ENCODE data around the gene RYR1. TPM values are rescaled to one million over a fixed set of nuclear protein-coding genes. Genes with fewer than 3 reads are reported as not detected.

The RYR1 gene
- total and polyA plus RNA-seq, 8 donors, result 1.5 to 5.8 (median 3.6) TPM

GRCh38 chr19:38429055-38429810 lies 4.3 kb upstream of the RYR1 start:
- no peak for ATAC-seq
- Histone ChIP-seq H3K36me3 (no peaks in the 10 kb centered on the region), H3K27me3 (peaks cover 12 to 50% of the 10 kb centered on the region in 2 donors), H3K27ac (no peak overlapping the region), H3K4me1 (peaks cover 0 to 21% of the 10 kb centered on the region in 2 donors), H3K9me3 (no peaks in the 10 kb centered on the region), H3K4me3 (no peak overlapping the region)
- DNase-seq, result no peak
- intact Hi-C loops (cut with DNase I), result no loop called here
- TF ChIP-seq CTCF (IDR thresholded peaks at IDR 0.05), result no peak

GRCh38 chr19:38429811-38430156 lies 3.7 kb upstream of the RYR1 start:
- Histone ChIP-seq H3K36me3 (no peaks in the 10 kb centered on the region), H3K4me3 (no peak overlapping the region), H3K27ac (no peak overlapping the region), H3K27me3 (peaks cover 12 to 55% of the 10 kb centered on the region in 2 donors), H3K9me3 (no peaks in the 10 kb centered on the region), H3K4me1 (peaks cover 0 to 18% of the 10 kb centered on the region in 2 donors)
- TF ChIP-seq CTCF (IDR thresholded peaks at IDR 0.05), result no peak
- intact Hi-C loops (cut with DNase I), result no loop called here
- no peak for ATAC-seq
- DNase-seq, result no peak

GRCh38 chr19:38430931-38431330 lies 2.6 kb upstream of the RYR1 start:
- TF ChIP-seq CTCF (IDR thresholded peaks at IDR 0.05), result no peak
- H3K9me3 ChIP-seq, result no peaks in the 10 kb centered on the region

GRCh38 chr19:38434549-38435051 lies 1.1 kb downstream of the RYR1 start:
- ATAC-seq, result no peak

More at GRCh38 chr19:38430931-38431330, 2.6 kb upstream of the RYR1 start:
- Histone ChIP-seq H3K36me3 (no peaks in the 10 kb centered on the region), H3K27ac (no peak overlapping the region), H3K4me1 (peaks cover 0 to 18% of the 10 kb centered on the region in 2 donors), H3K4me3 (no peak overlapping the region), H3K27me3 (peaks cover 12 to 56% of the 10 kb centered on the region in 2 donors)
- ATAC-seq (no peak), DNase-seq (no peak)
- intact Hi-C loops (cut with DNase I), result no loop called here

More at GRCh38 chr19:38434549-38435051, 1.1 kb downstream of the RYR1 start:
- peaks cover 12 to 68% of the 10 kb centered on the region in 2 donors for H3K27me3 ChIP-seq
- intact Hi-C loops (cut with DNase I), result no loop called here
- H3K4me1 ChIP-seq, result peaks cover 0 to 11% of the 10 kb centered on the region in 2 donors
- no peak overlapping the region for H3K27ac ChIP-seq
- H3K9me3 ChIP-seq, result no peaks in the 10 kb centered on the region
- peak in 1 of 4 donors; percentile 68 for DNase-seq
- H3K4me3 ChIP-seq, result no peak overlapping the region
- no peak for TF ChIP-seq CTCF (IDR thresholded peaks at IDR 0.05)
- H3K36me3 ChIP-seq, result no peaks in the 10 kb centered on the region

Data from left lung (tissue), 10 donors.